ENCODE measurements around the gene VAMP8.
"Not testable (repeated sequence)": the region's sequence is repeated elsewhere in the genome, so short reads cannot be mapped to it uniquely, and the experiment has no call there.

Gene VAMP8

DNA sequence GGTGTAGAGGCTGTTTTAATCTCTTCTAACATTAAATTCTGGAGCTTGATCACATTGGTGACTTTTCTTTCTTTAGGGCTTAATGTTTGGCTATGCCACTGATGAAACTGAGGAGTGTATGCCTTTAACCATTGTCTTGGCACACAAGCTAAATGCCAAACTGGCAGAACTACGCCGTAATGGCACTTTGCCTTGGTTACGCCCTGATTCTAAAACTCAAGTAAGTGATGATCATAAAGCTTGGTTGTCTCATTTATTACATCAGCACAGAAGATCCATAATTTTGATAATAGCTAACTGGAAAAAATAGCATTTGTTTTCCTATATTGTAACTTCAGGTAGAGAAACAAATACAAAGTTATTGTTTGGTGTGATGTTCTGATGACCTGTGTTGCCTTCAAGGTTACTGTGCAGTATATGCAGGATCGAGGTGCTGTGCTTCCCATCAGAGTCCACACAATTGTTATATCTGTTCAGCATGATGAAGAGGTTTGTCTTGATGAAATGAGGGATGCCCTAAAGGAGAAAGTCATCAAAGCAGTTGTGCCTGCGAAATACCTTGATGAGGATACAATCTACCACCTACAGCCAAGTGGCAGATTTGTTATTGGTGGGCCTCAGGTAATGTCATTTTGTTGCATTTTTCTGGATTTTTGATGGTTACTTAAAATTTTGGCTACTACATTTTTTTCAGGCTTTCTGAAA, 35.5 kb upstream of the VAMP8 start:
- H3K36me3 ChIP-seq (ENCODE audit: insufficient read depth, low read length): peaks cover 43% of the 10 kb centered on the region

DNA sequence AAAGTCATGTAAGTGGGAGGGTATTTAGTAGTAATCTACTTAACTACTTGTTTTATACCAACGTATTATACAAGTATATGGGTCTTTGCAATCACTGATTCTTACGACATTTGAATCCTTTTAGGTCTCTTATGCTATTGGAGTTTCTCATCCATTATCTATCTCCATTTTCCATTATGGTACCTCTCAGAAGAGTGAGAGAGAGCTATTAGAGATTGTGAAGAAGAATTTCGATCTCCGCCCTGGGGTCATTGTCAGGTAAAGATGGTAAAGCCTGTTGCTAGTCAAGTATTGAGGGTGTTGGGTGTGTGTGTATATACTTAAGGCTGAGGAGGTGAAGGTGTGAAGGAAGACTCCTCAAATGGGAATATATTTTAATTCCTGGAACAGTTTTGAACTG, 34.6 kb upstream of the VAMP8 start:
- Histone ChIP-seq H3K4me1 (ENCODE audit: insufficient read depth, low read length) (peaks cover 9% of the 10 kb centered on the region), H3K9me3 (ENCODE audit: control insufficient read depth, insufficient read depth, low read length) (no peaks in the 10 kb centered on the region), H3K9ac (ENCODE audit: low read depth, low read length) (no peak overlapping the region), H3K36me3 (ENCODE audit: insufficient read depth, low read length) (peaks cover 43% of the 10 kb centered on the region)

More for the DNA sequence above, 35.5 kb upstream of the VAMP8 start:
- Histone ChIP-seq H3K9me3 (ENCODE audit: control insufficient read depth, insufficient read depth, low read length) (no peaks in the 10 kb centered on the region), H3K4me1 (ENCODE audit: insufficient read depth, low read length) (peaks cover 12% of the 10 kb centered on the region), H3K9ac (ENCODE audit: low read depth, low read length) (no peak overlapping the region)

DNA sequence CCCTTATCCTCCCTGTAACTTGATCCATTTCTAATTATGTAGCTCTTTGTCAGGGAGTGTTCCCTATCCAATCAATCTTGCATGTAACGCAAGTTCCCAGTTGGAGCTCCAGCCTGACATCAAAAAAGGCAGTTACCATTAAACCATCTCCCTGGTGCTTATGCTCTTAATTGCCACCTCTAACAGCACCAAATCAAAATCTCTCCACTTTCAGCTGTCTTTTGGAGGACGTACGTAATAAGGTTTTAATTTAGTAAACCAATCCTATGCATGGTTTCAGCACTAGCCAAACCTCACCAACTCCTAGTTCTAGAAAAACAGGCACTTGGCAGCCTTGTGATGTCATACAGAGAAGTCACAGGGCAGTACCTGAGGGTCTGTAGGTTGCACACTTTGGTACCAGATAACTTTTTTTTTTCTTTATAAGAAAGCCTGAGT, 33.1 kb upstream of the VAMP8 start:
- H3K9me3 ChIP-seq (ENCODE audit: control insufficient read depth, insufficient read depth, low read length); H3K4me1 ChIP-seq (ENCODE audit: insufficient read depth, low read length); H3K9ac ChIP-seq (ENCODE audit: low read depth, low read length): not testable (repeated sequence)
- H3K36me3 ChIP-seq (ENCODE audit: insufficient read depth, low read length): peaks cover 46% of the 10 kb centered on the region

DNA sequence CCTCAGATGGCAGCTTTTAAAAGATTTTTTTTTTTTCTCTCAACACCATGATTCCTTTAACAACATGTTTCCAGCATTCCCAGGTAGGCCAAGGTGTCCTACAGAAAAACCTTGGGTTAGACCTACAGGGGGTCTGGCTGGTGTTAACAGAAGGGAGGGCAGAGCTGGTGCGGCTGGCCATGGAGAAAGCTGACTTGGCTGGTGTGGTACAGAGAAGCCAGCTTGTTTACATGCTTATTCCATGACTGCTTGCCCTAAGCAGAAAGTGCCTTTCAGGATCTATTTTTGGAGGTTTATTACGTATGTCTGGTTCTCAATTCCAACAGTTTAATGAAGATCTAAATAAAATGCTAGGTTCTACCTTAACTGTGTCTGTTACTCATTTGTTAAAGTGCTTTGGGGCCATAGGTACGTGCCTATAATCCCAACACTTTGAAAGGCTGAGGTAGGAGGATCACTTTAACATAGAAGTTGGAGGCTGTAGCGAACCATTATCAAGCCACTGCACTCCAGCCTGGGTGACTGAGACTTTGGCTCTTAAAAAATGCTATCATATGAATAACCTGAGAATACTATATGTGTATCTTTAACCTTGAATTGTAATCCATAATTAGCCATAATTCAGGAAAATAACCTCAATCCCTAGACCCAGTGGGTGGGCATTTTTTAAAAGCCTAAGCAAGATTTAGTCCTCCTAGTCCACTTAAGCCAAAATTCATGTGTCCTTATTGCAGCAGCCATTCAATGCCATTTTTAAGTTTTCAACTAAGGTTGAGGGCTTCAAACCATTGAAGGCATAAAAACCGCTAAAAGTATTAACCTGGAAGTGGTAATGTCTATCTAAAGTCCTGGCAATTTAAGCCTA, 32.2 kb upstream of the VAMP8 start:
- not testable (repeated sequence) for H3K4me1 ChIP-seq (ENCODE audit: insufficient read depth, low read length); H3K9ac ChIP-seq (ENCODE audit: low read depth, low read length); H3K9me3 ChIP-seq (ENCODE audit: control insufficient read depth, insufficient read depth, low read length)
- H3K36me3 ChIP-seq (ENCODE audit: insufficient read depth, low read length): peaks cover 45% of the 10 kb centered on the region

DNA sequence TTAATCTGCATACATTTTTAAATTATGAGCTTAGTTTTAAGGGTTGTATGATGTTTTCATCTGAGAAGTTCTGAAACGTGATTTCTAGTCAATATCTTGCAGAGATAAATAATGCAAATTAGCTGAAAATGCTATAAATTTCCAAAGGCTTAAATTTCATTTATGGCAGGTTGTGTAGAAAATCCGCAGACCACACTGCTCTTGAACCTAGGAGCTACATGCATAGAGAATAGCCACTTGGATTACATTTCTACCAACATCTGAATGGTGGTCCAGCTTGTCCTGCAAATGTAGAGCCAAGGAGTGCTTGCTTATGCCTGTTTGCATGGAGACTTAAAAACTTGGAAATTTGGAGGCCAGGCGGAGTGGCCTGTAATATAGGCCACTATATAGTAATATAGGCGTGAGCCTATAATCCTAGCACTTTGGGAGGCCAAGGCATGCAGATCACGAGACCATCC, 31.6 kb upstream of the VAMP8 start:
- H3K9ac ChIP-seq (ENCODE audit: low read depth, low read length): no peak overlapping the region
- H3K4me1 ChIP-seq (ENCODE audit: insufficient read depth, low read length): peaks cover 9% of the 10 kb centered on the region
- H3K36me3 ChIP-seq (ENCODE audit: insufficient read depth, low read length): peaks cover 47% of the 10 kb centered on the region

DNA sequence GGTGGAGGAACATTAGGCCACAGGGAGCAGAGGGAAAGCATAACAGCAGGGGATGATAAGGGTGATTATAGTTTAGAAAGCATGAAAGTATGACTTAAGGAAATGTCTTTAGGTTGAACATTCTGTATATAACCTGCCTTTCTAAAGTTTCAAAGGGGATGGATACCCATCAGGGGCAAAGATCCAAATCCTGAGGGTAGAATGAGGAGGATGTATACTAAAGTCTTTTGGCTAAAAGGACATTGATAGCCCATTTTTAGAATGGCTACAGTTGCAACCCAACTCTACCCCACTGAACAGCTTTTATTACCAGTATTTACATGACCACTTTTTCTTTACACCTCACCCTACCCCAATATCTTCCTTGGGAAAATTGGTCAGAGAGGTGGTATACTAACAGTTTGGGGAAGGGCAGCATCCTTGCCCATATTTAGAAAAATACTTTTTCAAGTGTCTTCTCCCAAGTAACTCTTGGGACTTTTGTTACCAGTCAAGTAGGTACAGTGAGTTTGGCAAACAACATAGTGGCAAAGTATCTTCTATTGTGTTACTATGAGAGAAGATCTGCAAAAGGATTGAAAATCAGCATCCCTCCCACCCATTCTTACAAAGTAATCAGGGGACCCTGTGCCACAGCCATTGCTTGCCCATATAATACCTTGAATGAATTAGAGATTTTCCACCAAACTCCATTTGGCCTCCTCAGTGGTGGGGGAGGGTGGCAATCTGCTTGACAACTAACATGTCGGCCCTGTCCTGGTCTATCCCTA, 30.1 kb upstream of the VAMP8 start:
- Histone ChIP-seq H3K9me3 (ENCODE audit: control insufficient read depth, insufficient read depth, low read length) (no peaks in the 10 kb centered on the region), H3K4me1 (ENCODE audit: insufficient read depth, low read length) (no peaks in the 10 kb centered on the region), H3K36me3 (ENCODE audit: insufficient read depth, low read length) (peaks cover 43% of the 10 kb centered on the region), H3K9ac (ENCODE audit: low read depth, low read length) (no peak overlapping the region)

More for the DNA sequence above, 31.6 kb upstream of the VAMP8 start:
- no peaks in the 10 kb centered on the region for H3K9me3 ChIP-seq (ENCODE audit: control insufficient read depth, insufficient read depth, low read length)

DNA sequence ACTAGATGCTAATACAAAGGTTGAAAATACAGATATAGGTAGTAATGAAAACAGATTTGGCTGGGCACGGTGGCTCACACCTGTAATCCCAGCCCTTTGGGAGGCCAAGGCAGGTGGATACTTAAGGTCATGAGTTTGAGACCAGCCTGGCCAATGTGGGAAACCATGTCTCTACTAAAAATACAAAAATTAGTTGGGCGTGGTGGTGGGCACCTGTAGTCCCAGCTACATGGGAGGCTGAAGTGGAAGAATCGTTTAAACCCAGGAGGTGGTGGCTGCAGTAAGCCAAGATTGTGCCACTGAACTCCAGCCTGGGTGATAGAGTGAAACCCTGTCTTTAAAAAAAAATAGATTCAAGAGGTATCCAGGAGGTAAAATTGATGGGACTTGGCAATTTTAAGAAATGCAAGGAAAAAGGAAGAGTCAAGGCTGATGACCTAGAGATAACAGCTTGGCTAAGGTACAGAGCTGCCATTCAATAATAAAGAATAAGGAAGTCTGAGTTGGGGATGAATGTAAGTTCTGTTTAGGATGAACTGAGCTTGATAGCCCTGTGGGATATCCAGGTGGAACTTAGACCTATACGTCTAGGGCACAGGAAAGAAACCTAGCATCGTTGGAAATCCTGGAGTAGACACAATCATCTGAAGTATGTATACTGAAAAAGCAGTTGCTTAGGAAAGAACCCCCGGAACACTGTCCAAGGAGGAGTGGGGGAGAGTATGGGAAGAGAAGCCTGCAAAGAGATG, 29.4 kb upstream of the VAMP8 start:
- H3K9me3 ChIP-seq (ENCODE audit: control insufficient read depth, insufficient read depth, low read length): no peaks in the 10 kb centered on the region
- no peak overlapping the region for H3K9ac ChIP-seq (ENCODE audit: low read depth, low read length)
- peaks cover 42% of the 10 kb centered on the region for H3K36me3 ChIP-seq (ENCODE audit: insufficient read depth, low read length)
- no peaks in the 10 kb centered on the region for H3K4me1 ChIP-seq (ENCODE audit: insufficient read depth, low read length)

DNA sequence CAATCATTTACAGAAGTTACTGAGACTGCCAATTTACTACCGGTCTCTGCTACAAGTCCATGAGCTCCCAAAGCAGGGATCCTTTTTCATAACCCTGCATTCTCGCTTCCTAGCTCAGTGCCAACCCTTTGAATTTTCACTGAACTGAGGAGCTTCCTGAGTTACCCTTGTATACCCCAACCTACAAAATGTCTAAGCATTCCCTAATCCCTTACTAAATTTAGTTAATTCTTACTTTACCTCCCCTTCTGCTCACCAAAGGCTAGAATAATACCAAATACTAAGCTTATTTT, 28.8 kb upstream of the VAMP8 start:
- H3K9ac ChIP-seq (ENCODE audit: low read depth, low read length): no peak overlapping the region
- H3K9me3 ChIP-seq (ENCODE audit: control insufficient read depth, insufficient read depth, low read length): no peaks in the 10 kb centered on the region
- peaks cover 36% of the 10 kb centered on the region for H3K36me3 ChIP-seq (ENCODE audit: insufficient read depth, low read length)
- H3K4me1 ChIP-seq (ENCODE audit: insufficient read depth, low read length): no peaks in the 10 kb centered on the region

DNA sequence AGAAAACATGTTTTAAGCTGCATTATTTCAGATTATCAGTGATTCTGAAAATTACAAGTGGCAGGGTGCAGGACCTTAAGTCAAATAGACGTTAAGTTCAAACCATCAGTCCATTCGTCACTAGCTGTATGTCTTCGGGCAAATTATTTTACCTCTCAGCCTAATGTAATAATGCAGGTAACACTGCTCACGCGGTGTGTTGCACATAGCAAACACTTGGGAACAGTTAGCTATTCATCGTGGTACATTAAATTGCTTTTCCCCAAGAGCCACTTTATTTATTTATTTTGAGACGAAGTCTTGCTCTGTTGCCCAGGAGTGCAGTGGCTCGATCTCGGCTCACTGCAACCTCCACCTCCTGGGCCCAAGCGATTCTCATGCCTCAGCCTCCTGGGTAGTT, 28.3 kb upstream of the VAMP8 start:
- Histone ChIP-seq H3K9ac (ENCODE audit: low read depth, low read length) (no peak overlapping the region), H3K36me3 (ENCODE audit: insufficient read depth, low read length) (peaks cover 38% of the 10 kb centered on the region), H3K9me3 (ENCODE audit: control insufficient read depth, insufficient read depth, low read length) (no peaks in the 10 kb centered on the region), H3K4me1 (ENCODE audit: insufficient read depth, low read length) (no peaks in the 10 kb centered on the region)

DNA sequence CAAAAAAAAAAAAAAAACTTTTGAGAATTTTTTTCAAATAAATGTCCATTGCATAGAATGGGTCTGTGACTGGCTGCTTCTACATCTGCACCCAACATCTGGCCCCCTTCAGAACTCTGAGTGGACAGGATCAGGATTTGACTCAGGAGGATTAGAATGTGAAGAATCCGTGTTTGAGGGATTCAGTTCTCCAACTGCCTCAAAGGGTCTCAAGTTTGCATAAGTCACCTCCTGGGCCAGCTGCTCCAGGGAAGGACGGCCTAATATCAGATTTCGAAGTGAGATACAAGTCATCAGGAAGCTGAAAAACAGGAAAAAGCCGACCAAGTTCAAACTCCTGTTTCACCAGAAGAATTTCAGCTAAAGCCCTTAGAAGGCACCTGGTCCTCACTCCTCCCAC, 27.6 kb upstream of the VAMP8 start:
- no peaks in the 10 kb centered on the region for H3K4me1 ChIP-seq (ENCODE audit: insufficient read depth, low read length)
- no peak overlapping the region for H3K9ac ChIP-seq (ENCODE audit: low read depth, low read length)
- peaks cover 37% of the 10 kb centered on the region for H3K36me3 ChIP-seq (ENCODE audit: insufficient read depth, low read length)

DNA sequence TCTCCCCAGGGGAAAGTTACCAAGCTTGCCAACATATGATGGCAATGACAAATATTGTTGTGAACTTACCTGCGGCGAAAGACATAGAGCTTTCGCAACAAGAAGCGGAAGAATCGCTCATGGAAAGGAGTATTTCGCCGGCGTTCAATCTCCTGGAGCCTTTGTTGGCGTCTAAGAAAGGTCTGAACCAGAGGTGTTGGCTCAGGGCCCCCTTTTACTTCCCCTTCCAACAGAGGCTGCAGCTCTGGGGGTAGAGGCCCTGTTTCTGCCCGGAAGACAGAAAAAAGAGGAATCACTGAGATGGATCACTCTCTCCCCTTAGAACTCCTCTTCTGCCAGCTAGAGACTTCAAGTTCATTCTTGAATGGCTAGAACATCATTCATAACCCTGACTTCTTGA, 26.9 kb upstream of the VAMP8 start:
- Histone ChIP-seq H3K36me3 (ENCODE audit: insufficient read depth, low read length) (peaks cover 38% of the 10 kb centered on the region), H3K9me3 (ENCODE audit: control insufficient read depth, insufficient read depth, low read length) (no peaks in the 10 kb centered on the region), H3K9ac (ENCODE audit: low read depth, low read length) (no peak overlapping the region), H3K4me1 (ENCODE audit: insufficient read depth, low read length) (no peaks in the 10 kb centered on the region)

More for the DNA sequence above, 27.6 kb upstream of the VAMP8 start:
- no peaks in the 10 kb centered on the region for H3K9me3 ChIP-seq (ENCODE audit: control insufficient read depth, insufficient read depth, low read length)

DNA sequence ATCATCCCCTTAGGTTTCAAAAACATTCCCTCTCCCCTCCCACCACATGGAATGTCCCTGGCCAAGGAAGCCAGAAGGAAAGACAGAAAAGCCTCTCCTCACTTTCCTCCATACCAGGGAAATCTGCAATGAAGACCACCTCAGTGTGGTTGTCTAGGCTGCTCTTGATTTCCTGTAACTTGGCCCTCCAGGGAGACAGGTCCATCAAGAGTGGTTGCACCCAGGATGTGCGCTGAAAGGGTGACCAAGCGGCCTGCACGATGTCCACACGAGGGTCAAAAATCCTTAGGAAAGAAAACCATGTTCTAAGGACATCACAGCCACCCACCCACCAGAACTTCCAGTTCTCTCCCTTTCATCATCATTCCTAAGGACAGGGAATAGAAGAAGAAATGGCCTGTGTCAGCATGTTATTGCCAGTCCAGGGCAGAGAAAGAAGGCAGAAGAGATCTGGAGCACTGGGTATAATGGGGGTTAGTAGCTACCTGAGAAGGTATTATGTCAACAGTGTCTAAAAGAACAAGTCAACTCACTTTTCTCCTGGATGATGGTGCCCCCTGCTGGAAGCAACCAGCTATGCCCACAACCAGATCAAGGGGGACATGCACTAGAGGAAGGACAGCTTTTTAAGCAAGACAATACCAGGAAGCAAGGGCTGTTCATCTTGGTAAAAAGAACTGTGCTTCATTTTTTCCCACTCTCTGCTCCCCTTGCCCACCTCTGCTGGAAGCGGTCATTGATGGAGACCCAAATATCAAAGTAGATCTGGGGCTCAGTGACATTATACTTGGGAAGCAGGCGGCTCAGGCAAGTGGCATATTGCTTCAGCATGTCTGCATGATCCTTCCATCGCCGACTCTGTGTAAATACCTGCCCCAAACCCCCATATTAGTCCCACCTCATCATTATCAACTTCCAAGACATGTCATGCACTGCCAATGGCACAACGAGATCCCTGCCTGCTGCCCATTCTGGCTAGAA, 25.4 kb upstream of the VAMP8 start:
- H3K9me3 ChIP-seq (ENCODE audit: control insufficient read depth, insufficient read depth, low read length): no peaks in the 10 kb centered on the region
- H3K36me3 ChIP-seq (ENCODE audit: insufficient read depth, low read length): peaks cover 36% of the 10 kb centered on the region
- H3K9ac ChIP-seq (ENCODE audit: low read depth, low read length): no peak overlapping the region
- no peaks in the 10 kb centered on the region for H3K4me1 ChIP-seq (ENCODE audit: insufficient read depth, low read length)

DNA sequence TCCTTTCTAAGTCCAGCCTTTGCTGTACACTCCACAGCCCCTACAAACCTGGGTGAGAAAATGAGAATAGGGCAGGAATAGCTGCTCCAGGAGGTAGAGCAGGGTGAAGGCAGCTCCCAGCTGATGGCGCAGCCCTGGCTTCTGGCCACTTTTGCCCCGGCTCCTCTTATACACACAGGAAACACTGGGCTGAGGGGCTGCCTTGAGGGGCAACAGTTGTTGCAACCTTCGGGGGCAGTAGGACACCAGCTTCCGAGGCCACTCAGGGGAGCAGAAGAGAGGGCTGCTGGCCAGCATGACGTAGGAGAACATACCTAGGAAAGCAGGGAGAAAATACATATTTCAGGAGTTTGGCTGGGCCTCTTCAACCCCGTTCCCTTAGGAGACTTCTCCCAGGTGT, 24.2 kb upstream of the VAMP8 start:
- no peak overlapping the region for H3K9ac ChIP-seq (ENCODE audit: low read depth, low read length)
- H3K36me3 ChIP-seq (ENCODE audit: insufficient read depth, low read length): peaks cover 36% of the 10 kb centered on the region

More for the DNA sequence above, 24.2 kb upstream of the VAMP8 start:
- Histone ChIP-seq H3K9me3 (ENCODE audit: control insufficient read depth, insufficient read depth, low read length) (no peaks in the 10 kb centered on the region), H3K4me1 (ENCODE audit: insufficient read depth, low read length) (no peaks in the 10 kb centered on the region)
